Measurements from ENCODE around the gene ISM1.

DNA sequence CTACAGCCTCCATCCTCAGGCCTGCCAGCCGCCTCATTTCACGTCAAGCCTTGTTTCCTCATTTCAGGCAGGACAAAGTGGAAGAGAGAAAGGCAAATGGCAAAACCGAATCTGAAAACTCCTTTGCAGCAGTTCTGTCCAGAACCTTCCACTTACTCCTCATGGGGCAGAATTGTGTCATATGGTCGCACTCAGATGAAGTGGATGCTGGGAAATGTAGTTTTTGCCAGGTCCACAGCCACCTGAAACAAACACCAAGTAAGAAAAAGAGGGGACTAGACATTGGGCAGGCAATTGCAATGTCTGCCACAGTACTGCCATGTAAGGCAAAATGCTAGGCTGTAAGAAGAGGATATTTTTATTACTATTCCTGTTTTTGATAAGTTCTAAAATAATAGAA lies 44.9 kb downstream of the ISM1 start:
- TF ChIP-seq, protein P1, sequence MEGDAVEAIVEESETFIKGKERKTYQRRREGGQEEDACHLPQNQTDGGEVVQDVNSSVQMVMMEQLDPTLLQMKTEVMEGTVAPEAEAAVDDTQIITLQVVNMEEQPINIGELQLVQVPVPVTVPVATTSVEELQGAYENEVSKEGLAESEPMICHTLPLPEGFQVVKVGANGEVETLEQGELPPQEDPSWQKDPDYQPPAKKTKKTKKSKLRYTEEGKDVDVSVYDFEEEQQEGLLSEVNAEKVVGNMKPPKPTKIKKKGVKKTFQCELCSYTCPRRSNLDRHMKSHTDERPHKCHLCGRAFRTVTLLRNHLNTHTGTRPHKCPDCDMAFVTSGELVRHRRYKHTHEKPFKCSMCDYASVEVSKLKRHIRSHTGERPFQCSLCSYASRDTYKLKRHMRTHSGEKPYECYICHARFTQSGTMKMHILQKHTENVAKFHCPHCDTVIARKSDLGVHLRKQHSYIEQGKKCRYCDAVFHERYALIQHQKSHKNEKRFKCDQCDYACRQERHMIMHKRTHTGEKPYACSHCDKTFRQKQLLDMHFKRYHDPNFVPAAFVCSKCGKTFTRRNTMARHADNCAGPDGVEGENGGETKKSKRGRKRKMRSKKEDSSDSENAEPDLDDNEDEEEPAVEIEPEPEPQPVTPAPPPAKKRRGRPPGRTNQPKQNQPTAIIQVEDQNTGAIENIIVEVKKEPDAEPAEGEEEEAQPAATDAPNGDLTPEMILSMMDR (IDR thresholded peaks at IDR 0.05; ENCODE audit: borderline replicate concordance, extremely low read depth, low read length, poor library complexity, severe bottlenecking), result no peak
- no peak for TF ChIP-seq EZH2 (IDR thresholded peaks at IDR 0.05; ENCODE audit: borderline replicate concordance, low read depth, low read length, severe bottlenecking)
